Measurements from ENCODE around the gene RAB30.
A peak's percentile ranks its signal among the peaks of the same experiment; 100 is the strongest.

The RAB30 gene, protein sequence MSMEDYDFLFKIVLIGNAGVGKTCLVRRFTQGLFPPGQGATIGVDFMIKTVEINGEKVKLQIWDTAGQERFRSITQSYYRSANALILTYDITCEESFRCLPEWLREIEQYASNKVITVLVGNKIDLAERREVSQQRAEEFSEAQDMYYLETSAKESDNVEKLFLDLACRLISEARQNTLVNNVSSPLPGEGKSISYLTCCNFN

GRCh38 chr11:83071567-83072349, at the start of gene RAB30:
Gene RAB30, minus strand, starts transcription at chr11:83071897. Its CDS starts 74,581 bp downstream, at chr11:82997316.
- peak; percentile 97 for DNase-seq (ENCODE audit: low spot score)

DNA sequence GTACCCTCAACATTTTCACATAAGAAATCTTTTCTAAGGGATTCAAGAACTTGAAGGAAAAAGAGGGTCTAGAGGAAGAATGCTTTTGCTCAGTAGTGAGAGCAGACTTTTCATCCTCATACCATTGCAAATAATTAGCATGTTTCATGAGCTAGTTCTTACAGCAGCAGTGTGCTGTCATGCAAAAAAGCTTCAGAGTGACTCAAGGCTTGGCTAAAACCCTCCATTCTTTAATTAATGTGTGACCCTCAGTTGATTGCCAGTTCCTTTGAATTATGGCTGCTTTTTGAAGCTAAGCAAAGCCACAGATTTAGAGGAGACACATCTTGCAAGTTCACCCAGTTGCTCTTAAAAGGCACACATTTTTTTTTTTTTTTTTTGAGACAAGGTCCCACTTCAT, 48.6 kb upstream of the RAB30 start:
- no peak for DNase-seq (ENCODE audit: low spot score)

DNA sequence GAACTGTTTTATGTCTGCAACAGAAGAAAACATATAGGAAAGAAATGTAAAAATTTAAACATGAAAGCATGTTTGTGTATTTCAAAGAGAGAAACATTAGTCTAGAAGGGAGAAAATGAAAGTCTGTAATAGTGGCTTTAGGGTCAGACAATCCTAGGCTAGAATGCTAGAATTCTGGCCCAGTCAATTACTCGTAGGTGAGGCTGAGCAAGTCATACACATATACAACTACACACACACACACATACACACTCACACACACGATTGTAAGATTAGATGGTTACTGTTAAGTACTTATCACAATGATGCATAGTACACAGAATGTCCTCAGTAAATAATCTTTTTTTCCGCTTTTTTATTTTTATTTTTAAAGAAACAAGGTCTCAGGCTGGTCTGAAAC, 47.5 kb upstream of the RAB30 start:
- no peak for DNase-seq (ENCODE audit: low spot score)

- no peak for DNase-seq (ENCODE audit: low spot score)
These were observed 47.1 kb upstream of the RAB30 start for GRCh38 chr11:83118814-83119213.

DNA sequence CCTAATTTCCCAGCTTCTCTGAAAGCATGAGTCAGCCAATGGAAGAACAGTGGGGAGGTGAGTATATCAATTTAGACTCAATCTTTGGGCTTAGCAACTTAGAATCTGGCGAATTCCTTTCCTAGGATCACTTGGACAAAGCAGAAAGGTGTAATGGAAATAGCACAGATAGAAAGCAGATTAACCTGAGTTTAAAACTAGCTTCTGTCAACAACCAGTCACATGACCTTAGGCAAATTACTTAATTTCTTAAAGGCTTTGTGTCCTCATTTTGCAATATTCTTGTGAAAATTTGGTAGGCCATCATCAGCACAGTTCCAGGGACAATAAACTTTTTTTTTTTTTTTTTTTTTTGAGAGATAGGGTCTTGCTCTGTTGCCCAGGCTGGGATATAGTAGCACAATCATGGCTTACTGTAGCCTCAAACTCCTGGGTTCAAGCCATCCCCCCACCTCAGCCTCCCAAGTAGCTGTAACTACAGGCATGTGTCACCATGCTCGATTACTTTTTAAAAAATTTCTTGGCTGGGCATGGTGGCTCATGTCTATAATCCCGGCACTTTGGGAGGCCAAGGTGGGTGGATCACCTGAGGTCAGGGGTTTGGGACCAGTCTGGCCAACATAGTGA, 44.4 kb upstream of the RAB30 start:
- no peak for DNase-seq (ENCODE audit: low spot score)

DNA sequence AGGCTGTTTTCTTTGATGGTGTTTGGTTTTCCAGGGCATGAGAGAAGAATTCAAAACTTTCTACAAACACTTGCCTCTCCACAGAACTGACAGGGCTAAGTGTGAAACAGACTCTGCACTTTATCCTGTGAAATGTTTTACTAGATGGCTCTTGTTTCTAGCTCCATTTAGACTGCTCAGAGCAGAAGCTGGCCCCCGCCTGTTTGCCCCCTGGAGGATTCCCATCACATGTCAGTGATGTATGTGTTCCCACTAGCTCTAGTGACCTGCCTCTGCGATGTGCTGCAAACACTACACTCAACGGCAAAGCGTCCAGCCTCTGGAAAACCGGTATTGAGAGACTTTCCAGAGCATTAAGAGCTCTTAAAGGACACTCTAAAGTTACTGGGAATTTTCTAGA, 43.9 kb upstream of the RAB30 start:
- no peak for DNase-seq (ENCODE audit: low spot score)

GRCh38 chr11:83115026-83115425, 43.3 kb upstream of the RAB30 start:
- DNase-seq (ENCODE audit: low spot score): no peak

DNA sequence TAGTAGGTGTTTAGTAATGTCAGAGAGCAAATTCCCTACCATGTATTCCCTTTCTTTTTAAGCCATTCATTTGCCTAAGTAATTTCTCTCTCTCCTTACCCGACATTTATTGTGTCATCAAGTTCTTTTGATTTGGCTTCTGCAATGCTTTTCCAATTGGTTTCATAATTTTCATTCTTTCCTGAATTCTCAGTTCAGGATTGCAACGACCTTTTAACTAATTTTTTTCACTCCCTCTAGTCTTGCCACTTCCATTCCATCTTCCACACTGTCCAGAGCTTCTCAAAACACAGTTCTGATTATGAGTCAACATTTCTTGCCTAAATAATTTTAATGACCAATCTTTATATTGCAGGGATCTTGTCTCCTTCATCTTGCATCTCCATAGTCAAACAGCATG, 41.2 kb upstream of the RAB30 start:
- no peak for DNase-seq (ENCODE audit: low spot score)

DNA sequence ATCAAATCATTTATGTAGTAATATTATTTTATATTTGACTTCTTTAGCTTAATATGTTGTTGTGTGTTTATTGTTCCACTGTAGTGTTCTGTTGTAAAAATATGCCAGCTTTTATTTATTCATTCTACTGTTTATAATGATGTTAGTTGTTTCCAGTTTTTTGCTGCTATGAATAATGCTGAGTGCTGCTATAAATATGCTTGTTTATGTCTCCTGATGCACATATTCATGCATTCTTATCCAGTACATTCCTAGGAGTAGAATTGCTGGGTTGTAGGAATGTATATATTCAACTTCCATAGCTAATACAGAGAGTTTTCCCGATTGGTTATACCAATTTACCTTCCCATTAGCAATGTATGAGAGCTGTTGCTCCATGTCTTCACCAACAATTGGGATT, 33.5 kb upstream of the RAB30 start:
- no peak for DNase-seq (ENCODE audit: low spot score)

- no peak for DNase-seq (ENCODE audit: low spot score)
These were observed 31.1 kb upstream of the RAB30 start for GRCh38 chr11:83102834-83103233.

DNA sequence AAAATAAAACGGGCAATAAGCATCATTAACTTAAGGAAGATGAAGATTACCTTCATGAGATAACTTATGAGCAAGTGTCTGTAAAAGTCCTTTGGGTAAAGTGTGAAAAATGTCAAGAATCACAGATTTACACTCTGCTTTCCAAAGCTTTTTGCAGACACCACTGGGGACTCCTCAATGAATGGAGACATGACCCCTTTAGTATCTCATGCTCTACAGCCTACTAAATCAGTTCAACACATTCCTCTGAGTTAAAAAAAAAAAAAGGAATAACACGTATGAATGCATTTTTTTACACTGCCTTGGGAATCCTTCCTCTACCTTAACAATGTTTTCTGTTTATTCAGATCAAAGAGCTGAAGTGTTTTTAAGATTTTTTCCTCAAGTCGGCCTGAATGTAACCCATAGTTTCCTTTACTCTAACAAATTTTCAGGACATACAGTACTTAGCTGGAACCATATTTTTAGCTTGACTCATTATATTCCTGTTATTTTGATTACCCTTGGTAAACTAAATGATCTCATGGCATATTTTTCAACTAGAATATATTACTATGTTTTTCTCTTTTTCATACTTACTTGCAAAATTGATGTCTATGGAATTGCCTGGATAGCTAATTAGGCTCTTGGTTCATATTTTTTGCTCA, 25.9 kb upstream of the RAB30 start:
- no peak for DNase-seq (ENCODE audit: low spot score)

GRCh38 chr11:83093634-83094033, 21.9 kb upstream of the RAB30 start:
- DNase-seq (ENCODE audit: low spot score): no peak

- no peak for DNase-seq (ENCODE audit: low spot score)
These were observed 21.0 kb upstream of the RAB30 start for GRCh38 chr11:83092488-83093384.

GRCh38 chr11:83088965-83089364, 17.3 kb upstream of the RAB30 start:
- no peak for DNase-seq (ENCODE audit: low spot score)

DNA sequence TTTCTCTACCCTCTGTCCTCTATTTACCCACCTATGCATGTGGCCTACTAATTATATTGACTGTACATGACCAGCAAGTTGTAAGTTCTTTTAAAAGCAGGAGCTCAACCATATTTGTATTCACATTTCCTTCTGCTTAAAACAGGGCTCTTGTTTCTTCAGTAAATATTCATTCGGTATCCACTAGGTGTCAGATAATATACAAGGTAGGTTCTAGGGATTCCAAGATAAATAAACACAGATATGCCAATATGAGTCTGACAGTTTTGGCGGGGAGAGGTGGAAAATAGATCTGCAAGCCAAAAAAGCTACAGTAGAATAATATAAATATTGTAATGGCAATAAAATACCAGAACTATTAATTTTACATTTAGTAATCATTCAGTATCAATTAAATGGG, 15.3 kb upstream of the RAB30 start:
- DNase-seq (ENCODE audit: low spot score): no peak

DNA sequence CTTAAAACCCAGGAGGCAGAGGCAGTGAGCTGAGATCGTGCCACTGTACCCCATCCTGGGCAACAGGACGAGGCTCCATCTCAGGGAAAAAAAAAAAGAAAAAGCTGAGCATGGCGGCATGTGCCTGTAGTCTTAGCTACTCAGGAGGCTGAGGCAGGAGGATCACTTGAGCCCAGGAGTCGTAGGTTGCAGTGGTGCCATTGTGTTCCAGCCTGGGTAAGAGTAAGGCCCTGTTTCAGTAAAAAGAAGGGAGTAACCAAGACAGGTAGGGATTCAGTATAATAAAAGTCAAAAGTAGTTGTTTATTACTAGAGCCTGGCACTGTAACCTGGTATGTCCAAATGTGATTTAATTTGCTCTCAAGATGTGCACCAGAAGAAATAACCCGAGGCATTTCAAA, 8.1 kb upstream of the RAB30 start:
- no peak for DNase-seq (ENCODE audit: low spot score)

GRCh38 chr11:83078269-83078668, 6.6 kb upstream of the RAB30 start:
- DNase-seq (ENCODE audit: low spot score): no peak

DNA sequence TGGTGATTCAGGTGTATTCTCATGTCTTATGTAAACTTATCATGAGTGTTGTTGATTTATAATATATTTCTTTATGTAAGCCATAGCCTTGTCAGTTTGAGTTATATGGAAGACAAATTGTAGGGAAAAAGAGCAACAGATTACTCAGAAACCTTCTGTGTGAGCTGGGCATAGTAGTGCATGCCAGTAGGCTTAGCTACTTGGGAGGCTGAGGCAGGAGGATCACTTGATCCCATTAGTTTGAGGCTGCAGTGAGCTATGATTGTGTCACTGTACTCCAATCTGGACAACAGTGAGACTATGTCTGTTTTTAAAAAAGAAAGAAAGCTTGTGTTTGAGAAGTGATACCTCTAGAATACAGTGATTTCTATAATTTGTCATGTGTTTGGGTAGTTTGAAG, 2.2 kb upstream of the RAB30 start:
- DNase-seq (ENCODE audit: low spot score): no peak

DNA sequence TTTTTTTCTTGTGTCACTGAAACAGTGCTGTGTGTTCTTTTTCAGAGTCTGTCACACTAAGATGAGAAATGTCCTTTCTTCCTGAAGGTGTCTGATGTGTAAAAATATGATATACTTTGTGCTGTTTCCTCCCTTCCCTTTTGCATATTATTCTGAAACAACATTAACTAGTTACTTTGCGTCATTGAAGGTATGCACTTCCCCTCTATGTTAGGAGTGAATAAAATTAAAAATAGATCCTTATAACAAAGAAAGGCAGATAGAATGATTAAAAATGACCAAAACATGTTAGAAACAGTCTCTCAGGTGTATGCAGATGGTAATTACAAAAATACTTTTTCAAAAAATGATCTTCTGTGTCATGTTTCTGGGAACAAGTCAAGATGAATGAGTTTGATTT, 1.6 kb upstream of the RAB30 start:
- no peak for DNase-seq (ENCODE audit: low spot score)

DNA sequence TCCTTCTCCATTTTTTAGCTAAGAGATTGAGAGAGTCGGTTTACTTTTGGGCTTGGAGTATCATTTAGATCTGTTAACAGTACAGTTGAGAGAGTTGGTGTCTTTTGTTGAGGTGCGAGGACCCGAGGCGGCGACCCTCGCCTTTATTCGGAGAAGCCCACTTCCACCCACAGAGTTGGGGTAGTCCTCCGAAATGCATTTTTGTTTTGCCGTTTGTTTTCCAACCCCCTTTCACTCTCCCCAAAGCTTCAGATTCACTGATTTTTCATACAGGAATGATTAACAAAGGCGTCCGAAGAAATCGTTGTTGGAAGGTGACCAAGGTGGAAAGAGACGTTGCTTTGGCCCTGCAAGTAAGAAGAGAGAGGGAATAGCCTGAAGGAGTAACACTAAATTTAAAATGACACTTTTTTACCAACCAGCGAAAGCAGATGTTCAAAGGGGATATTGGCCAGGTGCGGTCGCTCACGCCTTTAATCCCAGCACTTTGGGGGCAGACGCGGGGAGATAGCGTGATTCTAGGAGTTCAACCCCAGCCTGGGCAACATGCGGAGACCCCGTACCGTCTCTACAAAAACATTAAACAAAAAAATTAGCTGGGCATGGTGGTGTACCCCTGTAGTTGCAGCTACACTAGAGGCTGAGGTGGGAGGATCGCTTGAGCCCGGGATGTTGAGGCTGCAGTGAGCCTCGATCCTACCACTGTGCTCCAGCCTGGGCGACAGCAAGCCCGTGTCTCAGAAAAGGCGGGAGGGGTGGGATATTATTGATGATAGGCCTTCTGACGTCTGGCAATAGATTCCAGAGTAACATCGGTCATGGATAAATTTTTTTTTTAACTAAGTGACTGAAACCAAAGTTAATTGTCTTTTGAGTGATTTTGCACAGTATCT, 899 bp upstream of the RAB30 start:
- DNase-seq (ENCODE audit: low spot score): no peak
